22Rv1 (cell line): ENCODE data around the gene IL17REL.

Source experiments
- ZFX ChIP-seq: fragments of 450-650 bp; IDR thresholded peaks from 2 replicates; pipeline ENCODE4 v1.6.1; 2017; ENCODE audit warnings: antibody characterized with exemption, borderline replicate concordance
- TF ChIP-seq, protein P1 (sequence below): fragments of 450-650 bp; IDR thresholded peaks from 2 replicates; pipeline ENCODE4 v1.5.1; 2017; ENCODE audit warnings: mild to moderate bottlenecking

DNA sequence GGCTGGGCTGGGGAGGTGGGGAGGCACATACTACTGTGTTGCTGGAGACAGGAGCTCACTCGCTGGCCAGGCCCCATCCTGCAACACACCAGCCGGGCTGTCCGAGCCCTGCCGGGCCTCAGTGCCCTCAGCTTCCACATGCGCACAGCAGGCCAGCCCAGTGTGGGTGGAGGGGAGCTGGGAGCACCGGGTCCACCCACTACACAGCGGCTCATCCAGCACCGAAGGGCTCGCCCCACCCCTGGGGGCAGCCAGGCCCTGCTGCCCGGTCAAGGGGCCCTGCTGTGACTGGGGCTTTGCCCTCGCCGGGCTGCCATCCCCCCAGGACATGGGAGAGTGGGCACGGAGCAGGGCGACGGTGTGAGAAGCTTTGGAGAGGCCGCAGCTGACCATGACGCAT, 36.3 kb upstream of the IL17REL start:
- TF ChIP-seq, protein P1, sequence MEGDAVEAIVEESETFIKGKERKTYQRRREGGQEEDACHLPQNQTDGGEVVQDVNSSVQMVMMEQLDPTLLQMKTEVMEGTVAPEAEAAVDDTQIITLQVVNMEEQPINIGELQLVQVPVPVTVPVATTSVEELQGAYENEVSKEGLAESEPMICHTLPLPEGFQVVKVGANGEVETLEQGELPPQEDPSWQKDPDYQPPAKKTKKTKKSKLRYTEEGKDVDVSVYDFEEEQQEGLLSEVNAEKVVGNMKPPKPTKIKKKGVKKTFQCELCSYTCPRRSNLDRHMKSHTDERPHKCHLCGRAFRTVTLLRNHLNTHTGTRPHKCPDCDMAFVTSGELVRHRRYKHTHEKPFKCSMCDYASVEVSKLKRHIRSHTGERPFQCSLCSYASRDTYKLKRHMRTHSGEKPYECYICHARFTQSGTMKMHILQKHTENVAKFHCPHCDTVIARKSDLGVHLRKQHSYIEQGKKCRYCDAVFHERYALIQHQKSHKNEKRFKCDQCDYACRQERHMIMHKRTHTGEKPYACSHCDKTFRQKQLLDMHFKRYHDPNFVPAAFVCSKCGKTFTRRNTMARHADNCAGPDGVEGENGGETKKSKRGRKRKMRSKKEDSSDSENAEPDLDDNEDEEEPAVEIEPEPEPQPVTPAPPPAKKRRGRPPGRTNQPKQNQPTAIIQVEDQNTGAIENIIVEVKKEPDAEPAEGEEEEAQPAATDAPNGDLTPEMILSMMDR: no peak
- TF ChIP-seq ZFX: no peak
